ENCODE measurements around the gene FOXJ3.
"Not testable (repeated sequence)": the region's sequence is repeated elsewhere in the genome, so short reads cannot be mapped to it uniquely, and the experiment has no call there.

FOXJ3 gene

GRCh38 chr1:42239555-42239954, 95.5 kb downstream of the FOXJ3 start:
- no peak for DNase-seq

GRCh38 chr1:42239041-42239440, 96.0 kb downstream of the FOXJ3 start:
- DNase-seq: no peak

- DNase-seq: no peak
Measured at GRCh38 chr1:42231253-42231652, 103.8 kb downstream of the FOXJ3 start.

- no peak for DNase-seq
Measured at GRCh38 chr1:42228938-42229337, 106.1 kb downstream of the FOXJ3 start.

- DNase-seq: no peak
Measured at GRCh38 chr1:42223036-42223435, 112.0 kb downstream of the FOXJ3 start.

- DNase-seq: no peak
Measured at GRCh38 chr1:42221952-42222606, 113.0 kb downstream of the FOXJ3 start.

GRCh38 chr1:42221456-42221855, 113.6 kb downstream of the FOXJ3 start:
- no peak for DNase-seq

- no peak for DNase-seq
Measured at GRCh38 chr1:42219627-42220026, 115.4 kb downstream of the FOXJ3 start.

- no peak for DNase-seq
Measured at GRCh38 chr1:42214447-42214871, 120.6 kb downstream of the FOXJ3 start.

GRCh38 chr1:42211224-42211623, 123.8 kb downstream of the FOXJ3 start:
- DNase-seq: no peak

- no peak for DNase-seq
Measured at GRCh38 chr1:42210421-42211133, 124.5 kb downstream of the FOXJ3 start.

- DNase-seq: no peak
Measured at GRCh38 chr1:42209526-42210251, 125.3 kb downstream of the FOXJ3 start.

GRCh38 chr1:42206930-42207329, 128.1 kb downstream of the FOXJ3 start:
- not testable (repeated sequence) for DNase-seq

GRCh38 chr1:42206164-42206563, 128.9 kb downstream of the FOXJ3 start:
- no peak for DNase-seq

- DNase-seq: no peak
Measured at GRCh38 chr1:42201986-42202385, 133.0 kb downstream of the FOXJ3 start.

GRCh38 chr1:42198251-42198650, 136.8 kb downstream of the FOXJ3 start:
- no peak for DNase-seq

- no peak for DNase-seq
Measured at GRCh38 chr1:42195841-42196240, 139.2 kb downstream of the FOXJ3 start.

- no peak for DNase-seq
Measured at GRCh38 chr1:42192106-42192505, 142.9 kb downstream of the FOXJ3 start.

GRCh38 chr1:42191319-42191718, 143.7 kb downstream of the FOXJ3 start:
- no peak for DNase-seq

- no peak for DNase-seq
Measured at GRCh38 chr1:42189931-42190853, 144.8 kb downstream of the FOXJ3 start.

GRCh38 chr1:42186152-42186551, 148.9 kb downstream of the FOXJ3 start:
- no peak for DNase-seq

GRCh38 chr1:42184616-42185015, 150.4 kb downstream of the FOXJ3 start:
- no peak for DNase-seq

- DNase-seq: no peak
Measured at GRCh38 chr1:42183957-42184268, 151.1 kb downstream of the FOXJ3 start.

Data from activated naive CD4-positive, alpha-beta T cell (primary cell).